Hepatocyte (in vitro differentiated cells): ENCODE results near the gene GPRIN1.

Experiments used
- CTCF ChIP-seq: fragments of 200-600 bp; sonication (generic); IDR thresholded peaks from 2 replicates; pipeline ENCODE4 v1.5.1; 2016; ENCODE audit warnings: antibody characterized with exemption, mild to moderate bottlenecking; ENCODE audit not compliant: poor library complexity
- EZH2 ChIP-seq: fragments of 200-600 bp; sonication (generic); IDR thresholded peaks from 2 replicates; pipeline ENCODE4 v1.6.1; 2016; ENCODE audit warnings: antibody characterized with exemption, mild to moderate bottlenecking, borderline replicate concordance

- no peak for TF ChIP-seq CTCF
- TF ChIP-seq EZH2, result no peak
Observed at GRCh38 chr5:176646707-176647029, 36.7 kb upstream of the GPRIN1 start.
